ENCODE results near the gene AHSP.

DNA sequence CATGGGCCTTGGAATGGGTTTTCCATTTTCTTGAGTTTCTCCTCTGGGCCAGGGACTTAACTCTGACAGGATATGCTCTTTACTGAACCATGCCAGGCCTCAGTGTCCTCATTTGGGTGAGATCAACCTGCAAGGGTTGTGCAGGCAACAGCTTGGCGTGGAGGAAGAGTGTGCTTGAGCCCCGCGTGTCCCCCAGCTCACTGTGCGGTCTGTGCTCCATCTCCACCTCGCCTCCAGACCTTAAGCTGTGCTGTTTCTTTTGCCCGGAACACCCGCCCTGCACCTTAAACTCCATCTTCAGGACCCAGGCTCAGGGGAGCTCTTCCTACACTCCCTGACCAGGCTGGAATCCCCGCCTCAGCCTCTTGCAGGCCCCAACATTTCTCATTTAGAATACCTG is 29.2 kb upstream of the AHSP start:
- TF ChIP-seq EZH2 (IDR thresholded peaks at IDR 0.05): no peak
- no peak for TF ChIP-seq POLR2AphosphoS5 (IDR thresholded peaks at IDR 0.05; ENCODE audit: borderline replicate concordance, low read depth, low read length)

Measured in SK-N-MC (cell line).